ENCODE results near the gene GDPD3.

DNA sequence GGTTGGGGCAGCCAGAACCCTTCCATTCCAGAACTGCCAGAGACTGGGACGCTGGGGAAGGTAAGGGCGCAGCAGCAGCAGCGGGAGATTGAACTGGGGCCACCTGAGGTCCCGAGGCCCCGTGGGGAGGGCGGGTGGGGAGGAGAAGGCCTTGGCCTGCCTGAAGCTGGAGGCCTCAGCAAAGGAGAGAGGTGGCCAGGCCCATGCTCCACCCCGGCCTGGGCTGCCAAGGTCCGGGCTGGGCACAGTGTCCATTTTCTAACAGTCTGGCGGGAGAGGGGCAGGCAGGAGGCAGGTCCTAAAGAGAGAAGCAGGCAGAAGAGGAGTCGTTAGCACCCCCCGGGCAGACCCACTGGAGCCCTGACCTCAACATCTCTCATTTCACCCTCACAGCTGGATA is 1.1 kb upstream of the GDPD3 start:
- TF ChIP-seq, protein P1, sequence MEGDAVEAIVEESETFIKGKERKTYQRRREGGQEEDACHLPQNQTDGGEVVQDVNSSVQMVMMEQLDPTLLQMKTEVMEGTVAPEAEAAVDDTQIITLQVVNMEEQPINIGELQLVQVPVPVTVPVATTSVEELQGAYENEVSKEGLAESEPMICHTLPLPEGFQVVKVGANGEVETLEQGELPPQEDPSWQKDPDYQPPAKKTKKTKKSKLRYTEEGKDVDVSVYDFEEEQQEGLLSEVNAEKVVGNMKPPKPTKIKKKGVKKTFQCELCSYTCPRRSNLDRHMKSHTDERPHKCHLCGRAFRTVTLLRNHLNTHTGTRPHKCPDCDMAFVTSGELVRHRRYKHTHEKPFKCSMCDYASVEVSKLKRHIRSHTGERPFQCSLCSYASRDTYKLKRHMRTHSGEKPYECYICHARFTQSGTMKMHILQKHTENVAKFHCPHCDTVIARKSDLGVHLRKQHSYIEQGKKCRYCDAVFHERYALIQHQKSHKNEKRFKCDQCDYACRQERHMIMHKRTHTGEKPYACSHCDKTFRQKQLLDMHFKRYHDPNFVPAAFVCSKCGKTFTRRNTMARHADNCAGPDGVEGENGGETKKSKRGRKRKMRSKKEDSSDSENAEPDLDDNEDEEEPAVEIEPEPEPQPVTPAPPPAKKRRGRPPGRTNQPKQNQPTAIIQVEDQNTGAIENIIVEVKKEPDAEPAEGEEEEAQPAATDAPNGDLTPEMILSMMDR (IDR thresholded peaks at IDR 0.05): no peak
- no peak for TF ChIP-seq POLR2A (IDR thresholded peaks at IDR 0.05)

Measured in adrenal gland (tissue), 5 donors.